ENCODE measurements around the gene COPB1.

GRCh38 chr11:14425621-14426020 lies 74.0 kb downstream of the COPB1 start:
- TF ChIP-seq CTCF (conservative IDR thresholded peaks at IDR 0.05 in 1 of 2, IDR thresholded peaks at IDR 0.05 in 1 of 2; ENCODE audit: extremely low read depth in 1 of 2, insufficient read depth in 1 of 2, low read depth in 1 of 2, low read length in 2 of 2) (no peak), EZH2 (IDR thresholded peaks at IDR 0.05; ENCODE audit: borderline replicate concordance, low read length) (no peak)
